Sigmoid colon (tissue), 7 donors: ENCODE measurements around the gene ANO2. TPM values are rescaled to one million over a fixed set of nuclear protein-coding genes. Genes with fewer than 3 reads are reported as not detected.
"Not testable (repeated sequence)": the region's sequence is repeated elsewhere in the genome, so short reads cannot be mapped to it uniquely, and the experiment has no call there.

ENCODE experiments used
- DNase-seq: peaks from one replicate; pipeline ENCODE4 v3.0.0-alpha.2; 2019
- H3K27ac ChIP-seq, 4 donors: fragments of 200-600 bp; sonication (generic); one replicate each; pipeline ENCODE4 v1.5.1; 2016 to 2019; ENCODE audit warnings: mild to moderate bottlenecking in 1 of 4
- H3K27me3 ChIP-seq, 3 donors: fragments of 200-600 bp; sonication (generic); one replicate each; pipeline ENCODE4 v1.5.1; 2019; ENCODE audit warnings: mild to moderate bottlenecking in 1 of 3
- H3K36me3 ChIP-seq, 4 donors: fragments of 200-600 bp; sonication (generic); one replicate each; pipeline ENCODE4 v1.5.1; 2016 to 2019
- H3K4me1 ChIP-seq, 4 donors: fragments of 200-600 bp; sonication (generic); one replicate each; pipeline ENCODE4 v1.5.1; 2017 to 2019
- H3K4me3 ChIP-seq, 4 donors: fragments of 200-600 bp; sonication (generic); one replicate each; pipeline ENCODE4 v1.5.1; 2017 to 2019; ENCODE audit warnings: mild to moderate bottlenecking in 2 of 4, moderate library complexity in 1 of 4
- H3K9me3 ChIP-seq, 4 donors: fragments of 200-600 bp in 3 of 4; sonication (generic) in 3 of 4; one replicate each; pipeline versions ENCODE4 v1.5.1 to v1.6.1; 2013 to 2019
- CTCF ChIP-seq, 4 experiments: fragments of 450-650 bp in 3 of 4; fragments of 200-600 bp in 1 of 4; IDR thresholded peaks; one replicate each; pipeline ENCODE4 v1.5.1; 2016 to 2019; ENCODE audit warnings: antibody characterized with exemption in 4 of 4, mild to moderate bottlenecking in 3 of 4, moderate library complexity in 2 of 4
- EP300 ChIP-seq, 4 donors: sonication (generic); formaldehyde crosslinking; IDR thresholded peaks; one replicate each; pipeline ENCODE4 v1.6.1; 2017; ENCODE audit warnings: antibody characterized with exemption in 4 of 4
- POLR2A ChIP-seq, 2 donors: fragments of 450-650 bp; IDR thresholded peaks; one replicate each; pipeline ENCODE4 v1.6.1; 2016; ENCODE audit warnings: antibody characterized with exemption in 2 of 2, mild to moderate bottlenecking in 2 of 2, moderate library complexity in 2 of 2
- POLR2AphosphoS5 ChIP-seq, 4 donors: sonication (generic); formaldehyde crosslinking; IDR thresholded peaks; one replicate each; pipeline ENCODE4 v1.6.1; 2017; ENCODE audit warnings: antibody characterized with exemption in 4 of 4
- WGBS, 2 donors: extraction: QIAGEN DNeasy Blood & Tissue Kit; methylation state at CpG; one replicate each; pipeline ENCODE4 v1.1.7; 2013; 5-methylcytosine and 5-hydroxymethylcytosine counted together
- intact Hi-C: fragments of 100-400 bp; cut with DNase I; formaldehyde crosslinking; loops from one replicate; pipeline ENCODE4 v1.15.1; 2023
- polyA plus RNA-seq, 3 donors: library from polyadenylated mRNA; stranded (reverse); fragments of 200-250 nt; gene quantifications; one replicate each; pipeline ENCODE4 v1.2.3, GENCODE V29; 2013
- total RNA-seq, 4 donors: library from RNA; depleted of rRNA; stranded (reverse); fragments of >200 nt; gene quantifications; one replicate each; pipeline ENCODE4 v1.1.0, GENCODE V29; 2016
- donor health status: healthy with polysubstance abuse.
- donor health status: Bipolar disorder and iron deficiency.
- donor health status: healthy.

ANO2 gene
- total and polyA plus RNA-seq, 7 donors = 0.46 to 4.3 (median 1.8) TPM; not detected in 1

- intact Hi-C loops = no loop called here
- no peaks in the 10 kb centered on the region for H3K36me3 ChIP-seq
- WGBS, 2 donors = 66 to 83% methylated on average over 3 of the region's 3 CpGs
These were observed 259.1 kb downstream of the ANO2 start for GRCh38 chr12:5685935-5686334.

GRCh38 chr12:5684989-5685388 is 260.1 kb downstream of the ANO2 start:
- H3K4me1 ChIP-seq = no peaks in the 10 kb centered on the region
- 75% methylated on average over 2 of the region's 2 CpGs for WGBS, 2 donors
- no peak overlapping the region for H3K27ac ChIP-seq
- TF ChIP-seq CTCF (IDR thresholded peaks at IDR 0.05) = no peak
- TF ChIP-seq POLR2AphosphoS5 (IDR thresholded peaks at IDR 0.05) = no peak
- TF ChIP-seq EP300 (IDR thresholded peaks at IDR 0.05) = no peak
- TF ChIP-seq POLR2A (IDR thresholded peaks at IDR 0.05) = no peak
- no peak overlapping the region for H3K4me3 ChIP-seq
- H3K9me3 ChIP-seq = no peaks in the 10 kb centered on the region
- no peak for DNase-seq
- intact Hi-C loops = no loop called here
- H3K27me3 ChIP-seq = no peaks in the 10 kb centered on the region
- H3K36me3 ChIP-seq = no peaks in the 10 kb centered on the region

More at GRCh38 chr12:5685935-5686334, 259.1 kb downstream of the ANO2 start:
- Histone ChIP-seq H3K27me3 (no peaks in the 10 kb centered on the region), H3K27ac (no peak overlapping the region), H3K9me3 (no peaks in the 10 kb centered on the region), H3K4me1 (no peaks in the 10 kb centered on the region), H3K4me3 (no peak overlapping the region)
- TF ChIP-seq POLR2A (IDR thresholded peaks at IDR 0.05) (no peak), POLR2AphosphoS5 (IDR thresholded peaks at IDR 0.05) (no peak)
- DNase-seq = no peak

GRCh38 chr12:5682581-5682980 is 262.5 kb downstream of the ANO2 start:
- DNase-seq = no peak
- Histone ChIP-seq H3K27ac (no peak overlapping the region), H3K4me3 (no peak overlapping the region), H3K27me3 (no peaks in the 10 kb centered on the region), H3K36me3 (no peaks in the 10 kb centered on the region), H3K9me3 (no peaks in the 10 kb centered on the region), H3K4me1 (no peaks in the 10 kb centered on the region)
- WGBS, 2 donors = 86 to 91% methylated on average over 3 of the region's 3 CpGs
- intact Hi-C loops = no loop called here
- TF ChIP-seq EP300 (IDR thresholded peaks at IDR 0.05) = no peak
- TF ChIP-seq CTCF (IDR thresholded peaks at IDR 0.05) = no peak
- no peak for TF ChIP-seq POLR2AphosphoS5 (IDR thresholded peaks at IDR 0.05)

- Histone ChIP-seq H3K36me3 (no peaks in the 10 kb centered on the region), H3K4me1 (no peaks in the 10 kb centered on the region), H3K9me3 (no peaks in the 10 kb centered on the region), H3K27ac (no peak overlapping the region), H3K27me3 (no peaks in the 10 kb centered on the region), H3K4me3 (no peak overlapping the region)
- 94 to 95% methylated on average over 5 of the region's 5 CpGs for WGBS, 2 donors
- intact Hi-C loops = no loop called here
- DNase-seq = no peak
- TF ChIP-seq POLR2AphosphoS5 (IDR thresholded peaks at IDR 0.05) = no peak
- TF ChIP-seq POLR2A (IDR thresholded peaks at IDR 0.05) = no peak
- TF ChIP-seq EP300 (IDR thresholded peaks at IDR 0.05) = no peak
- TF ChIP-seq CTCF (IDR thresholded peaks at IDR 0.05) = no peak
These were observed 266.9 kb downstream of the ANO2 start for GRCh38 chr12:5678176-5678575.

GRCh38 chr12:5669624-5670023 is 275.4 kb downstream of the ANO2 start:
- H3K4me3 ChIP-seq, H3K27ac ChIP-seq, H3K4me1 ChIP-seq, H3K36me3 ChIP-seq, H3K9me3 ChIP-seq, intact Hi-C loops, H3K27me3 ChIP-seq, DNase-seq: not testable (repeated sequence)
- 96% methylated on average over 1 of the region's 1 CpG for WGBS, 2 donors

GRCh38 chr12:5665615-5666014 is 279.4 kb downstream of the ANO2 start:
- no peak for TF ChIP-seq CTCF (IDR thresholded peaks at IDR 0.05)
- TF ChIP-seq POLR2A (IDR thresholded peaks at IDR 0.05) = no peak
- TF ChIP-seq POLR2AphosphoS5 (IDR thresholded peaks at IDR 0.05) = no peak
- TF ChIP-seq EP300 (IDR thresholded peaks at IDR 0.05) = no peak
- H3K4me3 ChIP-seq = no peak overlapping the region
- no peaks in the 10 kb centered on the region for H3K27me3 ChIP-seq
- no peak overlapping the region for H3K27ac ChIP-seq
- H3K36me3 ChIP-seq = no peaks in the 10 kb centered on the region
- no peak for DNase-seq
- H3K4me1 ChIP-seq = no peaks in the 10 kb centered on the region
- no peaks in the 10 kb centered on the region for H3K9me3 ChIP-seq
- intact Hi-C loops = no loop called here
- WGBS, 2 donors = 89% methylated on average over 4 of the region's 4 CpGs
